Right lobe of liver (tissue), 6 donors: Measurements from ENCODE around the gene ISM1. TPM values are rescaled to one million over a fixed set of nuclear protein-coding genes. Genes with fewer than 3 reads are reported as not detected.

Experiments
- ATAC-seq, 4 donors: fragments of 200-7000 bp; cut with Tn5 transposase; one replicate each; pipeline ENCODE4 v1.9.1; 2020; ENCODE audit warnings: mild to moderate bottlenecking in 4 of 4, moderate library complexity in 4 of 4
- DNase-seq, 3 donors: peaks; one replicate each; pipeline ENCODE4 v3.0.0-alpha.2; 2020
- H3K27ac ChIP-seq, 3 donors: fragments of 200-600 bp; one replicate each; pipeline ENCODE4 v1.8.0; 2022
- H3K27me3 ChIP-seq, 2 donors: fragments of 200-600 bp; one replicate each; pipeline ENCODE4 v1.8.0; 2022
- H3K36me3 ChIP-seq, 4 donors: fragments of 200-600 bp; sonication (generic) in 1 of 4; one replicate each; pipeline versions ENCODE4 v1.5.1 to v1.8.0; 2017 to 2022; ENCODE audit warnings: control low read depth in 1 of 4
- H3K4me1 ChIP-seq, 4 donors: fragments of 200-600 bp; sonication (generic) in 1 of 4; one replicate each; pipeline versions ENCODE4 v1.5.1 to v1.8.0; 2017 to 2022; ENCODE audit warnings: control low read depth in 1 of 4
- H3K4me3 ChIP-seq, 3 donors: fragments of 200-600 bp; one replicate each; pipeline ENCODE4 v1.8.0; 2022
- H3K9me3 ChIP-seq, 4 donors: fragments of 200-600 bp; sonication (generic) in 1 of 4; one replicate each; pipeline versions ENCODE4 v1.5.1 to v1.8.0; 2017 to 2022; ENCODE audit warnings: control low read depth in 1 of 4
- CTCF ChIP-seq, 4 donors: fragments of 200-600 bp in 3 of 4; fragments of 450-650 bp in 1 of 4; IDR thresholded peaks; one replicate each; pipeline versions ENCODE4 v1.5.1 to v1.8.0; 2016 to 2022; ENCODE audit warnings: antibody characterized with exemption in 4 of 4, mild to moderate bottlenecking in 2 of 4
- POLR2A ChIP-seq: fragments of 450-650 bp; IDR thresholded peaks from one replicate; pipeline ENCODE4 v1.6.1; 2017; ENCODE audit warnings: antibody characterized with exemption, mild to moderate bottlenecking
- WGBS: methylation state at CpG from one replicate; pipeline ENCODE4 v1.1.6; 2018; ENCODE audit warnings: low coverage, low lambda C conversion rate; ENCODE audit not compliant: insufficient coverage; ENCODE audit errors: missing lambda C conversion rate; 5-methylcytosine and 5-hydroxymethylcytosine counted together
- intact Hi-C, 2 donors: fragments of 100-400 bp; cut with DNase I; formaldehyde crosslinking; loops; one replicate each; pipeline versions ENCODE4 v1.11.2 to v1.14.1; 2022
- total RNA-seq, 6 experiments: library from RNA; depleted of rRNA in 2 of 6; stranded (reverse); fragments of >200 nt in 2 of 6; fragmentation: NEBNext Ultra II Directional in 3 of 6; extraction: Animal tissue kit (Norgen Biotek cat#: 25700) in 3 of 6; gene quantifications; one replicate each; pipeline versions ENCODE4 v1.1.0 to v1.2.4, GENCODE V29; 2016 to 2023
- donor health status: DM: no; HTN: yes; CAD: no.
- donor health status: DM: no; HTN: no; CAD: no.
- donor health status: DM: no; HTN: no; CAD: no.
- donor health status: DM: no; HTN: yes; CAD: no.
- donor health status: DM: no; HTN: yes; CAD: no.

The ISM1 gene
- total RNA-seq, 6 experiments from 2014 or later: 2.1 to 5.5 (median 3.2) TPM

- intact Hi-C loops: loop anchor here in 1 of 2 donors (10.0 kb wide), 1 partner anchor 174 kb away; no protein-coding TSS in a partner anchor
- DNase-seq (no peak), ATAC-seq (no peak)
- Histone ChIP-seq H3K4me1 (peaks cover 0 to 6% (median 0%) of the 10 kb centered on the region in 4 donors), H3K27me3 (no peaks in the 10 kb centered on the region), H3K36me3 (peaks cover 0 to 5% (median 0%) of the 10 kb centered on the region in 4 donors), H3K27ac (no peak overlapping the region), H3K9me3 (no peaks in the 10 kb centered on the region), H3K4me3 (no peak overlapping the region)
- 88% methylated on average over 4 of the region's 29 CpGs for WGBS
- TF ChIP-seq CTCF (IDR thresholded peaks at IDR 0.05): no peak
- no peak for TF ChIP-seq POLR2A
These were observed 77.8 kb downstream of the ISM1 start for GRCh38 chr20:13298692-13299373.

GRCh38 chr20:13299401-13299800, 78.3 kb downstream of the ISM1 start:
- H3K9me3 ChIP-seq: no peaks in the 10 kb centered on the region
- intact Hi-C loops: loop anchor here in 1 of 2 donors (10.0 kb wide), 1 partner anchor 175 kb away; no protein-coding TSS in a partner anchor
- ATAC-seq (no peak), DNase-seq (no peak)
- H3K4me3 ChIP-seq: no peak overlapping the region
- no peak for TF ChIP-seq CTCF (IDR thresholded peaks at IDR 0.05)
- no peak for TF ChIP-seq POLR2A
- WGBS: 97% methylated on average over 15 of the region's 18 CpGs
- H3K27me3 ChIP-seq: no peaks in the 10 kb centered on the region
- peaks cover 0 to 6% (median 0%) of the 10 kb centered on the region in 4 donors for H3K4me1 ChIP-seq
- no peak overlapping the region for H3K27ac ChIP-seq
- peaks cover 0 to 5% (median 0%) of the 10 kb centered on the region in 4 donors for H3K36me3 ChIP-seq

GRCh38 chr20:13301596-13301995, 80.5 kb downstream of the ISM1 start:
- no peak for TF ChIP-seq CTCF (IDR thresholded peaks at IDR 0.05)
- TF ChIP-seq POLR2A: no peak
- H3K36me3 ChIP-seq: peaks cover 0 to 5% (median 0%) of the 10 kb centered on the region in 4 donors
- 92% methylated on average over 2 of the region's 2 CpGs for WGBS
- peaks cover 0 to 5% (median 0%) of the 10 kb centered on the region in 4 donors for H3K4me1 ChIP-seq
- no peaks in the 10 kb centered on the region for H3K27me3 ChIP-seq
- DNase-seq: no peak
- no peak overlapping the region for H3K4me3 ChIP-seq
- no peaks in the 10 kb centered on the region for H3K9me3 ChIP-seq
- H3K27ac ChIP-seq: no peak overlapping the region
- ATAC-seq: no peak
- intact Hi-C loops: no loop called here

- TF ChIP-seq POLR2A (no peak), CTCF (IDR thresholded peaks at IDR 0.05) (peak; percentile 66 to 77 (median 73))
- no peak overlapping the region for H3K27ac ChIP-seq
- WGBS: 61% methylated on average over 7 of the region's 9 CpGs
- no peak overlapping the region for H3K4me3 ChIP-seq
- H3K9me3 ChIP-seq: no peaks in the 10 kb centered on the region
- H3K27me3 ChIP-seq: no peaks in the 10 kb centered on the region
- peaks cover 0 to 5% (median 0%) of the 10 kb centered on the region in 4 donors for H3K36me3 ChIP-seq
- DNase-seq (peak in 2 of 3 donors; percentile 36 to 55), ATAC-seq (peak; percentile 82 to 88 (median 87))
- peaks cover 0 to 10% (median 4%) of the 10 kb centered on the region in 4 donors for H3K4me1 ChIP-seq
- intact Hi-C loops: no loop called here
These were observed 81.8 kb downstream of the ISM1 start for GRCh38 chr20:13302647-13303450.
